Loucy (cell line): Measurements from ENCODE around the gene GTSF1L.

Source experiments
- EZH2phosphoT487 ChIP-seq: fragments of 200-600 bp; IDR thresholded peaks from 2 replicates; pipeline ENCODE4 v1.6.1; 2018; ENCODE audit warnings: antibody characterized with exemption, mild to moderate bottlenecking, moderate library complexity, borderline replicate concordance
- TF ChIP-seq, protein P1 (sequence below): fragments of 200-600 bp; sonication (generic); conservative IDR thresholded peaks from 2 replicates; pipeline ENCODE4 v1.5.1; 2014; ENCODE audit warnings: mild to moderate bottlenecking, antibody characterized with exemption, low read length

- TF ChIP-seq, protein P1, sequence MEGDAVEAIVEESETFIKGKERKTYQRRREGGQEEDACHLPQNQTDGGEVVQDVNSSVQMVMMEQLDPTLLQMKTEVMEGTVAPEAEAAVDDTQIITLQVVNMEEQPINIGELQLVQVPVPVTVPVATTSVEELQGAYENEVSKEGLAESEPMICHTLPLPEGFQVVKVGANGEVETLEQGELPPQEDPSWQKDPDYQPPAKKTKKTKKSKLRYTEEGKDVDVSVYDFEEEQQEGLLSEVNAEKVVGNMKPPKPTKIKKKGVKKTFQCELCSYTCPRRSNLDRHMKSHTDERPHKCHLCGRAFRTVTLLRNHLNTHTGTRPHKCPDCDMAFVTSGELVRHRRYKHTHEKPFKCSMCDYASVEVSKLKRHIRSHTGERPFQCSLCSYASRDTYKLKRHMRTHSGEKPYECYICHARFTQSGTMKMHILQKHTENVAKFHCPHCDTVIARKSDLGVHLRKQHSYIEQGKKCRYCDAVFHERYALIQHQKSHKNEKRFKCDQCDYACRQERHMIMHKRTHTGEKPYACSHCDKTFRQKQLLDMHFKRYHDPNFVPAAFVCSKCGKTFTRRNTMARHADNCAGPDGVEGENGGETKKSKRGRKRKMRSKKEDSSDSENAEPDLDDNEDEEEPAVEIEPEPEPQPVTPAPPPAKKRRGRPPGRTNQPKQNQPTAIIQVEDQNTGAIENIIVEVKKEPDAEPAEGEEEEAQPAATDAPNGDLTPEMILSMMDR: 0 out of 2 replicates have a peak, but pooled peaks have one; percentile 21
- no peak for TF ChIP-seq EZH2phosphoT487
Observed at GRCh38 chr20:43751167-43752050, 24.6 kb upstream of the GTSF1L start.
